GM21423 (cell line): ENCODE measurements around the gene TBC1D8.
A peak's percentile ranks its signal among the peaks of the same experiment; 100 is the strongest.

Experiments used
- ATAC-seq: cut with Tn5 transposase; IDR thresholded peaks from one replicate; pipeline ENCODE4 v1.9.1; 2021; ENCODE audit warnings: mild to moderate bottlenecking, moderate library complexity; ENCODE audit not compliant: unreplicated experiment

The TBC1D8 gene

DNA sequence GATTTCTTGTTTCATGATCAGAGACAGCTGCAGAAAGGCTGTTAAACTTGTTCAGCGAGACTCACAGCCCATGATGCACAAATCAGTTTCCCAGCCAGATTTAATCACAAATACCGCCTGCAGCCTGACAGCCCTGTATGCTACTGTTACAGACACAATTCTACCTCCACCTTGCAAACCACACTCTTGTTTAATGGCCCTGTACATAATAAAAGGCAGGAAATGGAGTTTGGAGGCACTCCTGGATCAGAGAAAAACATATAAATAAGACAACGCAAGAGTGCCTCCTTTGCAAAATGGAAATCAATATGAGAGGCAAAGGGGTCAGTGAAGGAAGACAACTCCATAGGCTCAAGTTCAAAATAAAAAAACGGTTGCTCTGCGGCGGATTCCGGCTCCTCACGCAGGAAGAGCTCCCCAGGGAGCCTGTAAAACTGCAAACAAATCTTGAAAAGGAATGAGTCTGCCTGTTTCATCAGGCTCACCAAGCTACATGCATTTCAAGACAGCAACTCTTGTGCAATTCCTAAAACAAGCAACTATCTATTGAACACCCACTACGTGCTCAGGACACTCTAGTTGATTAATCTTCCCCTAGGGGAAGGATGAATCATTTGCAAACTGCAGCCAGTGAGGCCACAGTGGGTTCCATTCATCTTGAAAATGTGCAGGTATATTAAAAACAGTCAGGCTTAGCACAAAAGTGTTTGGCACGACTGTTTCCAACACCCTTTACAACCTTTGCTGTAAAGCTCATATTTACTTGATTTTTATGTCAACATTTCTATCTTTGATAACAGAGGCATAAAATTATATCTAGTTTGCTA lies 37.5 kb downstream of the TBC1D8 start:
- ATAC-seq: no peak

DNA sequence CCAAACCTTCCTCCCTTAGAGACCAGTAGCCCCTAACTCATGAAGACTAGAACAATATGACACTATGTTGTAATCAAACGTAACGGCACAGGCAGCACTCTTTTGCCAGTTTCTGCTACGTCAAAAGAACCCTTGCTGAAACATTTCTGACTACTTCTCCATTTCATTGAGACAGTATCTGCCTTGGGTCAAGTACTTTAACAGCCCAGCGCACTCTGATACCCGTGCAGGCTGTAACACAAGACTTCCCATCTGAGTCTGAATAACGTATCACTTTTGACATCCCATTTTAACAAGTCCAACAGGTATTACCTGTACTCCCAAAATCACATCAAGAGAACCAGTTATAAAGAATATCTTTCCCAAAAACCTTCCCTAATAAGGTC lies 38.4 kb downstream of the TBC1D8 start:
- no peak for ATAC-seq

DNA sequence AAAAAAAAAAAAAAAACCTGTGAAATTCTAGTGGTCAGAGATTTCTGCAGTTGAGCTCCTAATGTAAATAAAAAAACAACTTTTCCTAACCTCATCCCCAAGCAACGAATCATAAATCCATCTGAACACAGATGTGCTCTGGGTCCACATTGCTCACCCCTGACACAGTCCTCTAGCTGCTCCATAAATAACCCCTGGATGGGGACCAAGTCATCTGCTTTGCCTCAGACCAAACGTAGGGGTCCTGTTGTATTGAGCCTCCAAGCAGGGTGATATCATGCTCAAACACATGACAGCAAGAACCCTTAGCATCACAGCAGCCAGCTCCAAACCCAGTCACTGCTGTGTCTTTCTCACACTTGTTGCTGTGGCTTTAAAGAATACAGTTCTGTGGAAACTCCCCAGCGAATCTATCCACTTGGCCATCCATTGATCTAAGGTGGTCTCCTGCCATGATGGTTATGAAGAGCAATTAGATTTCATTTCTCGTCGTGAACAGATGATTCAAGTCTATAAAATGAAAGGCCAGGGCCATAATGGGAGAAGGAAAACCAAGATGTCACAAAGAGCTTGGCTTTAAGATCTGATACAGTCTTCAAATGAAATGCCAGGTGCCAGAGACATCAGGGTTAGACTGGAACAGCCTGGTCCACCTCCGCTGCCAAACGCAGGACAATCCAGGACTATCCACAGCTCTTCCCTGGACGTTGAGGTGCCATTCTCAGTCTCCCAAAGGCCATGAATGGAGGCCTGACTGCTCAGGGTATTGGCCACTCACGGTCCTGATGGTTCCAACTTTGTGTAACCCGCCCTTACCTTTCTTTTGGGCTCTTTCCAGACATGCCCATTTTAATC lies 39.0 kb downstream of the TBC1D8 start:
- ATAC-seq: no peak

DNA sequence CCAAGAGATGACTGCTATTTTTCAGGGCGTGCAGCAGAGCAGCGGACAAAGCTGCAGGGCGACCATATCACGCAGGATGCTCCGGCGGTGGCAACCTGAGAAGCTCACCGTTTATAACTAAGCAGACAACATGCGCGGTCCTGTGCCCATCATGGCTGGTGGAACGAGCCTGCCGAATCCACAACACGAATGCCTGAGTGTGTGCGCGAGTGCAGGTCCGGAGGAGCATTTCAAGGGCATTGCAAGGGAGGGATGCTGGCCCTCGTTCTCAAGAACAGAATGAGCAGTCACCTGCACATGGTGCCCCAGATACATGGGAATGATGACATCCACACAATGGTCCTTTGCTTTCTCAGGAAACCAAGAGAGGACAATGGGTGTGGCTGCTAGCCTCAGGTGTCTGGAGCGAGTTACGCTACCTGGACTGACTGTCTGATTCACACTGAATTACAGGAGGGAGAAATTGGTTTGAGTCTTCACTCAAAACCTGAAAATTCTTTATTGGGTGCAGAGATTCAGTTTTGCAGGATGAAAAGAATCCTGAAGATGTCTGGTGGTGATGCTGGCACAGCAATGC lies 39.8 kb downstream of the TBC1D8 start:
- ATAC-seq: no peak

DNA sequence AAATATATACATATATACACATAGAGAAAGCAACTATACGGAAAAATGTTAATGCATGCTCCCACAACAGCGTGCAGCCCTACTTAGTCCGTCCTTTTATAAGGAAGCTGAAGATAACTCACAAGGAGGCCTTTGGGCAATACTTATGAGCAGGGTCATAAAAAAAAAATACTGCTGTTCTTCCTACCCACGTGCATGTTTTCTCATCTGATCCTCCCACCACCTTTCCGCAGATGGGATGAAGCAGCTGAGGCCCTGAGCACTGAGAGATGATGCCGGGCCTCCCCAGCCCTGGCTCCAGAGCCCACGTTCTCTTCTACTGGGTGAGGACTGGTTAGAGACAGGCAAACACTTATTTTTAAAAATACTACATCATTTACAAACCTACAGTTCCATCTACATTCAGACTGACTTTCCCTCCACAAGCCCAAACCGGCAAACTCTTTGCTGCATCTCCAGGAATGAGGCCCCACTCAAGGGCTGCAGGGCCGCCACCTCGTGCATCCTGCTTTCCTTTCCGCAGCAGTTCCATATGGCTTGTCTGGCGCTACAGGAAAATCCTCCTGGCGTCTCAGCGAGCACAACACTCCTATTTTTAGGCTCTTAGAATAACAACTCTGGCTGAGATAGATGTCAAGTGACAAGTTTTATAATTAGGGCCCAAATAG lies 41.6 kb downstream of the TBC1D8 start:
- no peak for ATAC-seq

DNA sequence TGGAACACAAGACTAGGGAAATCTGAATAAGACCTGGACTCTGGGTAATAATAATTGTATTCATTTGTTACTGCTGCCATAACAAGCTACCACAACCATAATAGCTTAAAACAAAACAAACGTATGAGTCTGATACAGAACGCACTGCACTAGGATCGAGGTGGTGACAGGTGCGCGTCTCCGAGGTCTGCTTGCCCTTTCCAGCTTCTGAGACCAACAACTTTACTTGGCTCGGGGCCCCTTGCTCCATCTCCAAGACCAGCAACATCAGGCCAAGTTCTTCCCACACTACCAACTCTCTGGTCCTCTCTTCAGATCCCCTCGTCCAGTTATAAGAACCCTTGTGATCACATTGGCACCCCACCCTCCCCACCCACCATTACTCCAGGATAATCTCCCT lies 42.8 kb downstream of the TBC1D8 start:
- no peak for ATAC-seq

DNA sequence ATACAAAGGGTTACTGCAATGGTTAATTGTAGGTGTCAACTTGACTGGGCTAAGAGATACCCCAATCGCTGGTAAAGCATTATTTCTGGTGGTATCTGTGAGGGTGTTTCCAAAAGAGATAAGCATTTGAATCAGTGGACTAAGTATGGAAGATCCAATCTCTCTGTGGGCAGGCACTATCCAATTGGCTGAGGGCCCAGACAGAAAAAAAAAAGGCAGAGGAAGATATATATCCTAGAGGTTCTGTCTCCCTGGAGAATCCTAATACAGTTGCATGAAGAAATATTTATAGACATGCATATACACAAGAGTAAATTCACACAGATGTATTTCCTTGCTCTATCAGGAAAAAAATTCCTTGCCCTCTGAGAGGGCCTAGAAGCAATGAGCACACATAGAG lies 43.9 kb downstream of the TBC1D8 start:
- ATAC-seq: no peak

DNA sequence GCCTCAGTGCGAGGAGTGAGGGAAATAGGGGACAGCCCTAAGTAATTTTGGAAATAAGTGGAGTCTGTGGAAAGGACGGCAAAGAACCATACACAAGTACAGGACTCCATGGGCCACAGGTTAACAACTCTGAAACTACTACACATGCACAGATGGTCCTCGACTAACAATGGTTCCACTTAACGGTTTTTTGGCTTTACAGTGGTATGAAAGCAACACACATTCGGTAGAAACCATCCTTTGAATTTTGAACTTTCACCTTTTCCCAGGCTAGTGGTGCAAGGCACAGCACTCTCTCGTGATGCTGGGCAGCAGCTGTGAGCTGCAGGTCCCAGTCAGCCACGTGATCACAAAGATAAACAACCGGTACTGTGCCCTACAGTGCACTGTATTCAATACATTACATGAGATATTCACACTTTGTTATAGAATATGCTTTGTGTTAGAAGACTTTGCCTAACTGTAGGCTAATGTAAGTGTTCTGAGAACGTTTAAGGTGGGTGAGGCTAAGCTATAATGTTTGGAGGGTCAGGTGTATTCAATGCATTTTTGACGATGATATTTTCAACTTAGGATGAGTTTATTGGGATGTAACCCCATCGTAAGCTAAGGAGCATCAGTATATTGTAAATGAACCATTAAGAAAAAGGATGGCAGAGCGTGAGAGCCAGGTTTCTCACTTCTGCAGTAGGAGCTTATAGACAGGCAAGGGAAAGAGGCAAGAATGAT lies 44.6 kb downstream of the TBC1D8 start:
- ATAC-seq: no peak

DNA sequence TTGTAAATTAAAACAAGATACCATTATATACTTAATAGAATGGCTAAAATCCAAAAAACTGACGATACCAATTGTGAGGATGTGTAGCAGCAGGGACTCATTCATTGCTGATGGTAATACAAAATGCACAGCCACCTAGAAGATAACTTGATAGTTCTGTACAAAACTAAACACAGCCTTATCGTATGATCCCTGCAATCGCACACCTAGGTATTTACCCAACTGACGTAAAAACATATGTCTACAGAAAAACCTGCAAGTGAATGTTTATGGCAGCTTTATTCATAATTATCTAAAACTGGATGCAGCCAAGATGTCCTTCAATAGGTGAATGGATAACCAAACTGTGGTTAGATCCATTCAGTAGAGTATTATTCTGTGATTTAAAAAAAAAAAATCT lies 45.5 kb downstream of the TBC1D8 start:
- ATAC-seq: no peak

DNA sequence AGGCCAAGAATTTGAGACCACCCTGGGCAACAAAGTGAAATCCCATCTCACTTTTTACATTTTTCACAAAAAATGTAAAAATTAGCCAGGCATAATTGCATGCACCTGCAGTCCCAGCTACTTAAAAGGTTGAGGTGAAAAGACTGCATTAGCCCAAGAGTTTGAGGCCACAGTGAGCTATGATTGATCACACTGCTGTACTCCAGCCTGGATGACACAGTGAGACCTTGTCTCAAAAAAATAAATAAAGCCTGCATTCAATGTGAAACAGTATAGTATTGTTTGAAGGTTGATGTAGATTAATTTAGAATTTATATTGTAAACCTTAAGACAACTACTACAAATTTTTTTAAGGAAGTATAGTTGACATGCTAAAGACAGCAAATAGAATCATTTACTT lies 53.5 kb downstream of the TBC1D8 start:
- ATAC-seq: no peak

DNA sequence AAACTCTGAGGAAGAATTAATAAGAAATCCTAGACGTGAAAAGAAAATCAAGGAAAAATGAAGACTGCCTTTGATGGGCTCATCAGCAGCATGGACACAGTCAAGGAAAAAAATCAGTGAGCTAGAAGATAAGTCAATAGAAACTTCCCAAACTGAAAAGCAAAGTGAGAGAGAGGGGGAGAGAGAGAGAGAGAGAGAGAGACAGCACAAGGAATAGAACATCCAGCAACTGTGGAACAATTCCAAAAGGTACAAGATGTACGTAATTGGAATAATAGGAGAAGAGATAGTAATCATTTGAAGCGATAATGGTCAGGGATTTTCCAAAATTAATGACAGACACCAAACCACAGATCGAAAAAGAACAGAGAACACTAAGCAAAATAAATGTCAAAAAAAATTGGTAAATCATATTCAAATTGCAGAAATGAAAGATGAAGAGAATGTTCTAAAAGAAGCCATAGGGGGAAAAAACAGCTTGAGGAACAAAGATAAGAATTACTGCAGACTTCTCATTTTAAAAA lies 54.5 kb downstream of the TBC1D8 start:
- no peak for ATAC-seq

DNA sequence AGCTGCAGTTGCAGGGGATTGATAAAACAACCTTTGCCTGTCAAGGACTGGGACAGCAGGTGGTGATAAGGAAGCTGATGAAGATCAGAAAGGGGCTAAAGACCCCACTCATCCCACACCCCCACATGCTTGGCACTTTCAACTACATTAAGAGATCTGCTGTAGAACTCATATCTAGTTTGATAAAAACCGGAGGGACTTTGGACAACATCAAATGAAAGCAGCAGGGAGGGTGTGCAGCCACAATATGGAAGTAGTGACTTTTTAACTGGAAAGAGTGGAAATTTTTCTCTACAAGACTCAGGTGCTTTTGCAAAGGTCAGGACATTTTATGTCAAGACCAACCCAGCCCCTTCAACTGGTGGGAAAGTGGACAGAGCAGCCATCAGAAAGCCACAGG lies 56.8 kb downstream of the TBC1D8 start:
- no peak for ATAC-seq

DNA sequence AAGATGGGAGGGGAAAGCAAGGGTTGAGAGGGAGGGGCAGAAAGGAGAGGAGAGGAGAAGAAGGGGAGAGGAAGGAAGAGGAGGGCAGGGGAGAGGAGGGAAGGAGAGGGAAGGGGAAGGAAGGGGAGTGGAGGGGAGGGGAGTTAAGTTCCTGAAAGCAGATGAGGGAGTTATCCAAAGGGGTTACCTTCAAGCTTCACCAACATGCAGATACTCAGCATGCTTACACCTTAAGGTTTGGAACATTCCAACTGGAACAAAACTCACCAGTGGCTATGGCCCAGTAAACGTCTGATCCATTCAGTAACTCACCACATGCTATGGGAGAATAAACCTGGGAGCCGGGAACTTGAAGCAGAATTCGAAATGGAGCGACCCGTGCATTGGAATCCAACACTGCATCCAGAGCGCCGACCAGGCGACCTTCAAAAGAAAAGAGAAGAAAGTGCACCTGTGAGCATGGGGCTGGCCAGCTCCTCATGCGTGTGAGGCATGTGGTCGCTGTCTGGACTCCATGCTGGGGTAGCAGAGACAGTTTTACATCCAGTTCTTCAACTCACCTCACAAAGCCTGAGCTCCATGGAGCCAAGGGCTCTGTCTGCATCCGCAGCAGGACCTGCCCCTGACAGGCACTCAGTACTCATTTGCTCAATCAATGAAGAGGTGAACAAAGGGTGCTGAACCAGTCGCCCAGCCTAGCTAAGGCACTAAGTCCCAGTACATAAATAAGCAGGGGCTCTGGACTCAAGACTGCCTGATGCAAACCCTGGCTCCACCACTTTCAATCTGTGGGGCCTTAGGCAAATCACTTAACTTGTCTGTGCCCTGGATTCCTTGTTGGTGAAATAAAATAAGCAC lies 61.0 kb downstream of the TBC1D8 start:
- no peak for ATAC-seq

DNA sequence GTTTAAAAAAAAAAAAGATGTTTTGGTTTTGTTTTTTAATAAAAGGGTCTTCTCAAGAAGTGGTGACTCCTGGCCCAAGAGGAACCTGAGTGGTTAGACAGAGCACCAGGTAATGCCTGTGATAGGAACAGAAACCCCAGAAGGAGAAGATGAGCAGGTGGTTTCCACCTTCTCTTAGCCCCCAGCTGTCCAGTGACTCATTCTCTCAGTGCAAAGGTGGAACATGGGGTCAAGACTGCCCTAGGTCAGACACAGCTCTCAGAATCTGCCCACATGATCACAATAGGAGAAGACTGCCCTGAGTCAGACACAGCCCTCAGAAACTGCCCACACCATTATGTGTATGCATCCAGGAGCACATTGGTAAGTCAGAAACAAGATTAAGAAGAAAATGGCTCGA lies 61.8 kb downstream of the TBC1D8 start:
- ATAC-seq: peak; percentile 93

DNA sequence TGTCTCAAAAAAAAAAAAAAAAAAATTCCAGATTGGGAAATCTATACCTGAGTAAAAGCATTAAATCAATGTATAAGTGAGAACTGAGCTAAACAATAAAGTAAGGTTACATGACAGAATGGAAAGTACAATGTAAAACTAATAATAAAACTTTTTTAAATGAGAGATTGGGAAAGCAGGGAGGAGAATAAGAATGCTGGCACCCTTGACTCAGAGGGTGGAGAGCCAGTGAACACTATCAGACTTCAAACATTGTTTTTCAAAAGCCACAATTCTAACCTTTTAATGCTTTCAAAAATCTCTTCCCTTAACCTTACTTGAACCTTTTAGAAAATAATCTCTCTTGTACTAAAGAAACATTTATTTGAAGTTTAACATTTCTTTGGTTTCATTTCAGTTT lies 63.5 kb downstream of the TBC1D8 start:
- no peak for ATAC-seq

DNA sequence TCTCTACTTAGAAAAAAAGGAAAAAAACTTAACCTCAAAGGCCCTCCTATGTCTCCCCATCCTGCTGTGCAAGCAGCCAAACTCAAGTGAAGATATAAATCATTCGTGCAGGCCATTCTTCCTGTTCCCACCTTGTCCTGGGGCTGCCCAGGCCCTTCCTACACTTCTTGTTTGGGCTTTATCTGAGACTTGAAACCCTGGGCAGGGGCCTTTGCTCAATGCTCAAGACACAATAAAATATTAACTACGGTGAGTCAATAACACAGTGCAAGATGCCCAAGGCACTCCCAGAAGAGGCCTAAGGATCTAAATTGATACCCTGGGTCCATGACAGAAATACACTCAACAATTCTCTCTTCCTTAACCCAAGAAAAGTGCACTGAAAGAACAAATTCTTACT lies 67.6 kb downstream of the TBC1D8 start:
- ATAC-seq: no peak

DNA sequence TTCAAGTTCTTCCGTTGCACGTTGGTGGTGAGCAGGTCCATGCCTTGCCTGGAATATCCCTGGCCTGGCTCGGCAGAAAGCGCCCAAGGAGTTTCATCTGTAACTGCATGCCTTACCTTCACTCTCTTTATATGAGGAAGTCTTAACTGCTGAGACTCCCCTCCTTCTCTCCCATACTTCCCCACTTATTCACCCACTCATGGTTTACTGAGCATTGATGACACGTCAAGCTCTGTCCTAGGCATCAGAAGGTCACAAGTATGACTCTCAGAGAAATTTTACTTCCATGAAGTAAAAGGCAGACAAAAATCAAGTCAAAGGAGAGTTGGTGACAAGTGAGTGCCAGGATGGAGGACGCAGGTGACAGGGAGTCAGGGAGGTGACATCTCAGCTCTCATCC lies 68.2 kb downstream of the TBC1D8 start:
- no peak for ATAC-seq

DNA sequence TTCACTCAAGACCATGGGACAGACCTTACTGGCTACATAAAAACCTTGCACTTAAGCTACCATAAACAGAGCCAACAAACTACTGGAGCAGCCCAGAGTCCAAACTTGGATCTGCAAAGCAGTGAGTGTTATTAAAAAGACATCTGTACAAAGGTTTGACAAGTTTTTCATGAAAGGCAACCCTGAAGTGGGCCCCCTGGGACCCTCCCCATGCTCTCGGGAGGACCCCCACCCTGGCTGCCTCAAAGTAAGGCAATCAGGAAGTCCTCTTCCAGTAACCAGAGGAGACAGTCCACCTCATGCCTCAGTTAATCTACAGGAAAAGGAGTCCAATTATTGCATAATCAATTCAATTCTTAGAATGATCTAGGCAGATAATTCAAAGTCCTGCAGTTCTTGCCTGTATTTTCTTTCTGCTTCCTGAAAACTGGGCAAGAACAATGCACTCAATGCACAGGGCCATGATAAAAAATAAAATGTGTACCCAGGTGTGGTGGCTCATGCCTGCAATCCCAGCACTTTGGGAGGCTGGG lies 69.7 kb downstream of the TBC1D8 start:
- ATAC-seq: no peak
